Skeletal muscle satellite cell (primary cell): ENCODE data around the gene DCST2.
"Not testable (repeated sequence)": the region's sequence is repeated elsewhere in the genome, so short reads cannot be mapped to it uniquely, and the experiment has no call there.

Experiments used
- H3K27me3 ChIP-seq: 2 replicates; pipeline ENCODE4 v1.7.0; 2013; ENCODE audit warnings: low read length; ENCODE audit not compliant: control insufficient read depth, insufficient read depth
- H3K36me3 ChIP-seq: 2 replicates; pipeline ENCODE4 v1.7.0; 2013; ENCODE audit warnings: mild to moderate bottlenecking, control low read depth, low read length; ENCODE audit not compliant: insufficient read depth
- H3K4me1 ChIP-seq: 2 replicates; pipeline ENCODE4 v1.7.0; 2013; ENCODE audit warnings: low read length; ENCODE audit not compliant: control insufficient read depth, insufficient read depth
- H3K4me2 ChIP-seq: 2 replicates; pipeline ENCODE4 v1.7.0; 2013; ENCODE audit warnings: mild to moderate bottlenecking, low read length
- H3K4me3 ChIP-seq: 2 replicates; pipeline ENCODE4 v1.7.0; 2013; ENCODE audit warnings: low read length
- H3K9ac ChIP-seq: 2 replicates; pipeline ENCODE4 v1.7.0; 2013; ENCODE audit warnings: mild to moderate bottlenecking, low read depth, low read length, moderate library complexity
- H3K9me3 ChIP-seq: replicated peaks from 2 replicates; pipeline ENCODE4 v1.7.0; 2013; ENCODE audit warnings: mild to moderate bottlenecking, control low read depth, low read length

DCST2 gene

GRCh38 chr1:154996966-154997701, 36.4 kb downstream of the DCST2 start:
- Histone ChIP-seq H3K27me3 (no peaks in the 10 kb centered on the region), H3K4me3 (no peak overlapping the region), H3K9me3 (no peaks in the 10 kb centered on the region), H3K4me2 (no peak overlapping the region), H3K36me3 (no peaks in the 10 kb centered on the region), H3K4me1 (peaks cover 17% of the 10 kb centered on the region), H3K9ac (no peak overlapping the region)

- not testable (repeated sequence) for H3K9me3 ChIP-seq, H3K36me3 ChIP-seq, H3K9ac ChIP-seq, H3K4me3 ChIP-seq, H3K4me2 ChIP-seq, H3K27me3 ChIP-seq
- peaks cover 12% of the 10 kb centered on the region for H3K4me1 ChIP-seq
Measured at GRCh38 chr1:154995301-154995983, 38.1 kb downstream of the DCST2 start.

GRCh38 chr1:154994591-154994990, 39.0 kb downstream of the DCST2 start:
- no peaks in the 10 kb centered on the region for H3K9me3 ChIP-seq
- peaks cover 6% of the 10 kb centered on the region for H3K4me1 ChIP-seq
- no peak overlapping the region for H3K9ac ChIP-seq
- H3K27me3 ChIP-seq = no peaks in the 10 kb centered on the region
- no peak overlapping the region for H3K4me3 ChIP-seq
- peaks cover 9% of the 10 kb centered on the region for H3K36me3 ChIP-seq
- H3K4me2 ChIP-seq = no peak overlapping the region

- no peak overlapping the region for H3K4me3 ChIP-seq
Measured at GRCh38 chr1:154994269-154994587, 39.4 kb downstream of the DCST2 start.

GRCh38 chr1:154993572-154994268, 39.9 kb downstream of the DCST2 start, which contains the start of gene LENEP:
LENEP (plus strand) TSS chr1:154993586; CDS start chr1:154993608, 22 bp downstream.
- peaks cover 17% of the 10 kb centered on the region for H3K36me3 ChIP-seq
- no peak within 1 kb of the TSS for H3K4me2 ChIP-seq
- H3K4me1 ChIP-seq = peaks cover 4% of the 10 kb centered on the region
- H3K27me3 ChIP-seq = no peaks in the 10 kb centered on the region
- no peak within 1 kb of the TSS for H3K9ac ChIP-seq
- no peaks in the 10 kb centered on the region for H3K9me3 ChIP-seq
- no peak within 1 kb of the TSS for H3K4me3 ChIP-seq

More at GRCh38 chr1:154994269-154994587, 39.4 kb downstream of the DCST2 start:
- Histone ChIP-seq H3K4me2 (no peak overlapping the region), H3K4me1 (peaks cover 4% of the 10 kb centered on the region), H3K9me3 (no peaks in the 10 kb centered on the region), H3K27me3 (no peaks in the 10 kb centered on the region), H3K36me3 (peaks cover 11% of the 10 kb centered on the region), H3K9ac (no peak overlapping the region)

- H3K4me1 ChIP-seq = peaks cover 4% of the 10 kb centered on the region
- H3K27me3 ChIP-seq = no peaks in the 10 kb centered on the region
- no peak overlapping the region for H3K4me2 ChIP-seq
- H3K9me3 ChIP-seq = no peaks in the 10 kb centered on the region
- H3K36me3 ChIP-seq = peaks cover 24% of the 10 kb centered on the region
- no peak overlapping the region for H3K4me3 ChIP-seq
- H3K9ac ChIP-seq = no peak overlapping the region
Measured at GRCh38 chr1:154992721-154993571, 40.6 kb downstream of the DCST2 start.

GRCh38 chr1:154990276-154990675, 43.3 kb downstream of the DCST2 start:
- Histone ChIP-seq H3K9ac (no peak overlapping the region), H3K9me3 (no peaks in the 10 kb centered on the region), H3K36me3 (peaks cover 36% of the 10 kb centered on the region), H3K4me2 (no peak overlapping the region), H3K4me1 (peaks cover 4% of the 10 kb centered on the region), H3K27me3 (no peaks in the 10 kb centered on the region), H3K4me3 (no peak overlapping the region)

- no peak overlapping the region for H3K9ac ChIP-seq
- peaks cover 8% of the 10 kb centered on the region for H3K4me1 ChIP-seq
- H3K27me3 ChIP-seq = no peaks in the 10 kb centered on the region
- no peak overlapping the region for H3K4me3 ChIP-seq
- peaks cover 36% of the 10 kb centered on the region for H3K36me3 ChIP-seq
- H3K9me3 ChIP-seq = no peaks in the 10 kb centered on the region
- H3K4me2 ChIP-seq = no peak overlapping the region
Measured at GRCh38 chr1:154989195-154989860, 44.3 kb downstream of the DCST2 start.

- Histone ChIP-seq H3K36me3 (peaks cover 36% of the 10 kb centered on the region), H3K4me3 (no peak overlapping the region), H3K4me1 (peaks cover 14% of the 10 kb centered on the region), H3K27me3 (no peaks in the 10 kb centered on the region), H3K4me2 (no peak overlapping the region), H3K9me3 (no peaks in the 10 kb centered on the region), H3K9ac (no peak overlapping the region)
Measured at GRCh38 chr1:154988058-154988954, 45.3 kb downstream of the DCST2 start.

- no peak overlapping the region for H3K9ac ChIP-seq
- no peak overlapping the region for H3K4me2 ChIP-seq
- H3K4me1 ChIP-seq = peaks cover 15% of the 10 kb centered on the region
- peaks cover 36% of the 10 kb centered on the region for H3K36me3 ChIP-seq
- no peaks in the 10 kb centered on the region for H3K9me3 ChIP-seq
- no peak overlapping the region for H3K4me3 ChIP-seq
- H3K27me3 ChIP-seq = no peaks in the 10 kb centered on the region
Measured at GRCh38 chr1:154987326-154987725, 46.3 kb downstream of the DCST2 start.
